Ovary (tissue), 9 donors: Measurements from ENCODE around the gene SHC4. TPM values are rescaled to one million over a fixed set of nuclear protein-coding genes. Genes with fewer than 3 reads are reported as not detected.
"Not testable (repeated sequence)": the region's sequence is repeated elsewhere in the genome, so short reads cannot be mapped to it uniquely, and the experiment has no call there.

ENCODE experiments used
- DNase-seq, 5 donors: peaks; one replicate each; pipeline ENCODE4 v3.0.0-alpha.2; 2019 to 2020
- H3K27ac ChIP-seq, 2 donors: fragments of 200-600 bp; one replicate each; pipeline versions ENCODE4 v1.5.1 to v1.8.0; 2019 to 2022
- H3K27me3 ChIP-seq: fragments of 200-600 bp; one replicate; pipeline ENCODE4 v1.8.0; 2022
- H3K36me3 ChIP-seq: fragments of 200-600 bp; sonication (generic); one replicate; pipeline ENCODE4 v1.5.1; 2019
- H3K4me1 ChIP-seq: one replicate; pipeline ENCODE4 v1.8.1; 2013; ENCODE audit warnings: mild to moderate bottlenecking, moderate library complexity; ENCODE audit not compliant: insufficient read depth
- H3K4me3 ChIP-seq: fragments of 200-600 bp; sonication (generic); one replicate; pipeline ENCODE4 v1.5.1; 2017
- H3K9me3 ChIP-seq, 2 donors: fragments of 200-600 bp in 1 of 2; sonication (generic) in 1 of 2; one replicate each; pipeline versions ENCODE4 v1.5.1 to v1.8.1; 2013 to 2019; ENCODE audit warnings: mild to moderate bottlenecking in 1 of 2, moderate library complexity in 1 of 2
- CTCF ChIP-seq, 3 donors: fragments of 450-650 bp in 2 of 3; fragments of 200-600 bp in 1 of 3; IDR thresholded peaks; one replicate each; pipeline versions ENCODE4 v1.5.1 to v1.8.0; 2016 to 2022; ENCODE audit warnings: antibody characterized with exemption in 3 of 3, mild to moderate bottlenecking in 1 of 3
- EP300 ChIP-seq: sonication (generic); formaldehyde crosslinking; IDR thresholded peaks from one replicate; pipeline ENCODE4 v1.6.1; 2017; ENCODE audit warnings: antibody characterized with exemption
- POLR2A ChIP-seq: fragments of 450-650 bp; IDR thresholded peaks from one replicate; pipeline ENCODE4 v1.6.1; 2017; ENCODE audit warnings: antibody characterized with exemption, mild to moderate bottlenecking, moderate library complexity
- WGBS, 3 donors: extraction: QIAGEN DNeasy Blood & Tissue Kit in 1 of 3; methylation state at CpG; one replicate each; pipeline versions ENCODE4 v1.1.5 to v1.1.7; 2013 to 2017; 5-methylcytosine and 5-hydroxymethylcytosine counted together
- intact Hi-C, 4 donors: fragments of 100-400 bp; cut with DNase I; formaldehyde crosslinking; loops; one replicate each; pipeline versions ENCODE4 v1.11.0 to v1.15.1; 2022 to 2023
- polyA plus RNA-seq, 2 donors: library from polyadenylated mRNA; stranded (reverse); fragments of 200-250 nt in 1 of 2; fragments of 350-450 nt in 1 of 2; fragmentation: Illumina TruSeq in 1 of 2; extraction: RNeasy Lipid Tissue Mini Kit (QIAGEN cat#74804) in 1 of 2; gene quantifications; one replicate each; pipeline ENCODE4 v1.2.3, GENCODE V29; 2013 to 2014
- total RNA-seq, 7 donors: library from RNA; depleted of rRNA in 2 of 7; stranded (reverse); fragments of >200 nt in 2 of 7; fragmentation: NEBNext Ultra II Directional in 3 of 7; extraction: Animal tissue kit (Norgen Biotek cat#: 25700) in 3 of 7; gene quantifications; one replicate each; pipeline versions ENCODE4 v1.1.0 to v1.2.4, GENCODE V29; 2016 to 2023
- donor health status: DM: no; HTN: no; CAD: no; lungs with moderate emphysema.
- donor health status: DM: no; HTN: no; CAD: no.
- donor health status: Bipolar disorder and iron deficiency.
- donor health status: DM: yes; HTN: yes; CAD: no.
- donor health status: DM: no; HTN: no; CAD: no.
- donor health status: DM: yes; HTN: yes; CAD: no.

The SHC4 gene
- total and polyA plus RNA-seq, 9 donors: 0.10 to 1.8 (median 0.35) TPM

GRCh38 chr15:48795901-48796300, 167.8 kb downstream of the SHC4 start:
- Histone ChIP-seq H3K36me3 (no peaks in the 10 kb centered on the region), H3K27me3 (no peaks in the 10 kb centered on the region), H3K4me3 (no peak overlapping the region), H3K4me1 (no peaks in the 10 kb centered on the region), H3K27ac (no peak overlapping the region), H3K9me3 (no peaks in the 10 kb centered on the region)
- DNase-seq: no peak
- 94 to 97% (median 97%) methylated on average over 3 of the region's 3 CpGs for WGBS, 3 donors
- TF ChIP-seq EP300 (no peak), POLR2A (no peak), CTCF (IDR thresholded peaks at IDR 0.05) (no peak)
- intact Hi-C loops: no loop called here

GRCh38 chr15:48794697-48795134, 169.0 kb downstream of the SHC4 start:
- H3K9me3 ChIP-seq: no peaks in the 10 kb centered on the region
- H3K4me1 ChIP-seq: no peaks in the 10 kb centered on the region
- no peaks in the 10 kb centered on the region for H3K27me3 ChIP-seq
- no peak overlapping the region for H3K27ac ChIP-seq
- intact Hi-C loops: no loop called here
- no peak overlapping the region for H3K4me3 ChIP-seq
- DNase-seq: no peak
- H3K36me3 ChIP-seq: no peaks in the 10 kb centered on the region
- TF ChIP-seq POLR2A: no peak
- TF ChIP-seq CTCF (IDR thresholded peaks at IDR 0.05): no peak
- TF ChIP-seq EP300: no peak
- 93 to 97% (median 94%) methylated on average over 2 of the region's 2 CpGs for WGBS, 3 donors

GRCh38 chr15:48792408-48792807, 171.3 kb downstream of the SHC4 start:
- 44 to 53% (median 49%) methylated on average over 3 of the region's 3 CpGs for WGBS, 3 donors
- Histone ChIP-seq H3K27me3 (no peaks in the 10 kb centered on the region), H3K9me3 (no peaks in the 10 kb centered on the region), H3K4me1 (no peaks in the 10 kb centered on the region), H3K27ac (no peak overlapping the region), H3K36me3 (no peaks in the 10 kb centered on the region), H3K4me3 (no peak overlapping the region)
- no peak for DNase-seq
- TF ChIP-seq EP300 (no peak), POLR2A (no peak), CTCF (IDR thresholded peaks at IDR 0.05) (no peak)
- intact Hi-C loops: no loop called here

- H3K4me1 ChIP-seq, H3K27me3 ChIP-seq, H3K36me3 ChIP-seq, DNase-seq, H3K9me3 ChIP-seq, H3K27ac ChIP-seq, H3K4me3 ChIP-seq, intact Hi-C loops: not testable (repeated sequence)
- WGBS, 3 donors: 94 to 98% (median 97%) methylated on average over 12 of the region's 12 CpGs
Measured at GRCh38 chr15:48790466-48791115, 173.1 kb downstream of the SHC4 start.

- H3K9me3 ChIP-seq: no peaks in the 10 kb centered on the region
- H3K36me3 ChIP-seq: no peaks in the 10 kb centered on the region
- DNase-seq: no peak
- intact Hi-C loops: no loop called here
- H3K4me3 ChIP-seq: no peak overlapping the region
- no peak overlapping the region for H3K27ac ChIP-seq
- H3K27me3 ChIP-seq: no peaks in the 10 kb centered on the region
- no peaks in the 10 kb centered on the region for H3K4me1 ChIP-seq
- TF ChIP-seq CTCF (IDR thresholded peaks at IDR 0.05) (no peak), EP300 (no peak), POLR2A (no peak)
- 27 to 63% (median 48%) methylated on average over 2 of the region's 2 CpGs for WGBS, 3 donors
Measured at GRCh38 chr15:48785712-48786111, 178.0 kb downstream of the SHC4 start.
